ENCODE data around the gene AGMO. TPM values are rescaled to one million over a fixed set of nuclear protein-coding genes. Genes with fewer than 3 reads are reported as not detected.

Gene AGMO
- total and polyA plus RNA-seq, 10 of the 15 experiments (the other 5 are each of a cell fraction or from before 2014, with no cell fraction given) = 0.11 to 0.29 TPM; not detected in 8

GRCh38 chr7:15376600-15376999 lies 185.2 kb downstream of the AGMO start:
- Histone ChIP-seq H3K9ac (ENCODE audit: control insufficient read depth, insufficient read depth, low read length) (no peak overlapping the region), H3K27me3 (replicated peaks in 1 of 2; ENCODE audit: control insufficient read depth in 2 of 2, insufficient read depth in 2 of 2, low read length in 1 of 2) (no peaks in the 10 kb centered on the region), H3K79me2 (ENCODE audit: control insufficient read depth, insufficient read depth, low read length) (no peaks in the 10 kb centered on the region), H3K4me2 (ENCODE audit: control insufficient read depth, insufficient read depth) (no peak overlapping the region), H3K9me3 (replicated peaks; ENCODE audit: control insufficient read depth, insufficient read depth, low read length) (no peaks in the 10 kb centered on the region), H3K4me3 (no peak overlapping the region), H3K4me1 (ENCODE audit: control insufficient read depth, insufficient read depth, low read length) (no peaks in the 10 kb centered on the region), H4K20me1 (ENCODE audit: control insufficient read depth, insufficient read depth) (no peaks in the 10 kb centered on the region), H3K36me3 (ENCODE audit: control insufficient read depth in 2 of 2, insufficient read depth in 2 of 2, low read length in 1 of 2) (no peaks in the 10 kb centered on the region), H2AFZ (ENCODE audit: control insufficient read depth, low read depth, low read length) (no peak overlapping the region), H3K27ac (ENCODE audit: control insufficient read depth, insufficient read depth) (no peak overlapping the region)
- no TSS peak for BruUV-seq (replicated peaks)
- FAIRE-seq (no peak), DNase-seq (ENCODE audit: low read depth, low spot score) (no peak), ATAC-seq (no peak)
- RAD21 ChIA-PET (ENCODE audit: unreplicated experiment) = no interaction called here
- 3% methylated on average over 2 of the region's 2 CpGs for WGBS (ENCODE audit: insufficient coverage, insufficient replicate concordance, low lambda C conversion rate, missing lambda C conversion rate)
- SMC1A ChIA-PET (ENCODE audit: uncharacterized antibody, unreplicated experiment) = interaction anchor here (0.9 to 2.8 kb wide), 4 partner anchors 13 to 345 kb away, joined by 3 to 11 read pairs (median 4); no protein-coding TSS in a partner anchor
- TF ChIP-seq EP300 (IDR thresholded peaks at IDR 0.05; ENCODE audit: borderline replicate concordance in 1 of 2, control insufficient read depth in 1 of 2, low read depth in 2 of 2, low read length in 2 of 2) (no peak), ZBTB11 (CRISPR knock-in tag; IDR thresholded peaks at IDR 0.05) (no peak), CBFB (IDR thresholded peaks at IDR 0.05; ENCODE audit: low read depth) (no peak), CHD1 (IDR thresholded peaks at IDR 0.05; ENCODE audit: low read depth, low read length) (no peak), CREM (IDR thresholded peaks at IDR 0.05; ENCODE audit: low read depth) (no peak), ESRRA (IDR thresholded peaks at IDR 0.05; ENCODE audit: low read length) (no peak), SIX5 (IDR thresholded peaks at IDR 0.05; ENCODE audit: low read depth, low read length, severe bottlenecking) (no peak), LARP7 (IDR thresholded peaks at IDR 0.05) (no peak), RBBP5 (conservative IDR thresholded peaks at IDR 0.05) (no peak), ZNF24 (IDR thresholded peaks at IDR 0.05) (no peak), RUNX3 (IDR thresholded peaks at IDR 0.05; ENCODE audit: low read length) (no peak), IKZF2 (IDR thresholded peaks at IDR 0.05) (no peak), SMC3 (IDR thresholded peaks at IDR 0.05; ENCODE audit: borderline replicate concordance, low read length) (no peak), RB1 (IDR thresholded peaks at IDR 0.05; ENCODE audit: borderline replicate concordance) (no peak), TARDBP (IDR thresholded peaks at IDR 0.05; ENCODE audit: borderline replicate concordance) (no peak), POLR2A (IDR thresholded peaks at IDR 0.05; ENCODE audit: low read depth, low read length) (no peak)
- CTCF ChIA-PET = interaction anchor here (1.8 kb wide), 1 partner anchor 11 kb away, joined by 6 read pairs; no protein-coding TSS in a partner anchor
- intact Hi-C loops (cut with micrococcal nuclease; ENCODE audit: unreplicated experiment) = no loop called here
- in situ Hi-C loops (cut with MboI) = no loop called here
- POLR2A ChIA-PET = no interaction called here

Data from GM12878 (cell line).